HG02588 (cell line): Measurements from ENCODE around the gene POP4.

Experiments used
- ATAC-seq: cut with Tn5 transposase; IDR thresholded peaks from one replicate; pipeline ENCODE4 v1.9.1; 2021; ENCODE audit warnings: mild to moderate bottlenecking, moderate library complexity; ENCODE audit not compliant: unreplicated experiment

POP4 gene

DNA sequence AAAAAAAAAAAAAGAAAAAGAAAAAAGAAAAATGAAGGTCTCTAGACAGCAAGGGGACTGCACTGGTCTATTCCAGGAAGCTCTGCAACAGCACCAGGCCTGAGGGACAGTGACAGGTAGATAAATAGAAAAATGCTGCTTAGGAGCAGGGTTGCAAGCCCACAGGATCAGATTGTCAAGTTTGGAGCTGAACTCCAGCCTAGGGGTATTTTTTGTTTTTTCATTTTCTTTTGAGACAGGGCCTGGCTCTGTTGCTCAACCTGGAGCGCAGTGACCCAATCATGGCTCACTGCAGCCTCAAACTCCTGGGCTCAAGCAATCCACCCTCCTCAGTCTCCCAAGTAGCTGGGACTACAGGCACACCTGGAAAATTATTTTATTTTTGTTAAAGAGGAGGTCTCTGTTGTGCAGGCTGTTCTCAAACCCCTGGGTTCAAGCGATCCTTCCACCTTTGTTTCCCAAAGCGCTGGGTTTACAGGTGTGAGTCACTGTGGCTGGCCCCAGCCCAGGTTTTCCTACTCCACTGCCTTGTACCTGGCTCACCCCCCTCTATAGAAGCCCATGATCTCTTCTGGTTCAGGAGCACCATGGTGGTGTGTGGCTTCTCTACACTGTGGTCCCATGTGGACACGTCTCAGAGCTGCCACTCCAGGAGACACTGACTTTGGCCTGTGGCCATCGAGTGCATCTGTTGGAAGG lies 23.9 kb downstream of the POP4 start:
- no peak for ATAC-seq

DNA sequence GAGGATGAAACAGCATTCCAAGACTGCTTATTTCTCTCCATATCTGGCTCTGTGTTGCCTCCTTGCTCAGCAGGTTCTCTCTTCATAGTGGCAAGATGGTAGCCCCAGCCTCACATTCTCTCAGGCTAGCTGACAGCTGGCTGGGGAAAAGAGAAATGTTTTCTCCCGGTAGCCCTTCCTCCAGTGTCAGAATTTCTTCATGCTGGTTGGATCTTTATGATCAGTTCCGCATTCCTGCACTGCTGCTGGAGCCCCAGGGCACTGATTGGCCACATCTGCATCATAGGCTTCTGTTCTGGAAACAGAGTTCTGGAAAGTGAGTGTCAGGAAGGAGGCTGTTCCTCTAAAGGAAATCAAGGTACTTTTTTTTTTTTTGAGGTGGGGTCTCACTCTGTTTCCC lies 24.6 kb downstream of the POP4 start:
- no peak for ATAC-seq

DNA sequence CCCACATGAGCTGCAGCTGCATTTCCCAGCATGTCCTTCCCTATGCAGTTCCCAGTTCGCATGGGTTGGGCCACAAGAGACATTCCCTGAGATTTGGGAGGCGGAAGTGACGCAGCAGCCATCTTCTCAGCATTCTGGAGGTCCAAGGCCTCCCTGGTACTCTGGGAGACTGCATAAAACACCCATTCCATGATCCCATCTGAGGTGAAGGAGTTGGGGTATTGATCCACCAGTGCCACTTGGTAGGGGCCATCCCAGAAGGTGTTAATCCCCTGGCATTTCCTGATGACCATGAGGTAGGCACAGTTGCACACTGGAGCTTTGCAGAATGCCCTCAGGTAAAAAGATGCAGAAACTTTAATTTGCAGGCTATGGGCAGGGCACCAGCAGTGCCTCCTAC lies 25.4 kb downstream of the POP4 start:
- no peak for ATAC-seq

DNA sequence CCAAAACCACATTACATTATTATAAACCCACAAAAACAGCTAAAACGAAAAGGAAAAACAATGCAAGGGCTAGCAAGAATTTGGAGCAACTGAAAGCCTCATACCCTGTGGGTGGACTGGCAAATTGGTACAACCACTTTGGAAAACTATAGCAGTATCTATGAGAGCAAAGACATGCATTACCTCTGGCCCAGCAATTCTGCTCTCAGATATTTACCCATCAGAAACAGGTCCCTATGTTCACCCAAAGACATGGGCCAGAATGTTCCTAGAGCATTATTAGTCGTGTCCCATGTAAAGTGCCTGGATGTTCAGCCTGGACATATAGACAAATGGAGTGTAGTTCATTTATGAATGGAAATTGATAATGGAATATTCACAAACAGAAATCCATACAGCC lies 27.9 kb downstream of the POP4 start:
- ATAC-seq, result no peak

DNA sequence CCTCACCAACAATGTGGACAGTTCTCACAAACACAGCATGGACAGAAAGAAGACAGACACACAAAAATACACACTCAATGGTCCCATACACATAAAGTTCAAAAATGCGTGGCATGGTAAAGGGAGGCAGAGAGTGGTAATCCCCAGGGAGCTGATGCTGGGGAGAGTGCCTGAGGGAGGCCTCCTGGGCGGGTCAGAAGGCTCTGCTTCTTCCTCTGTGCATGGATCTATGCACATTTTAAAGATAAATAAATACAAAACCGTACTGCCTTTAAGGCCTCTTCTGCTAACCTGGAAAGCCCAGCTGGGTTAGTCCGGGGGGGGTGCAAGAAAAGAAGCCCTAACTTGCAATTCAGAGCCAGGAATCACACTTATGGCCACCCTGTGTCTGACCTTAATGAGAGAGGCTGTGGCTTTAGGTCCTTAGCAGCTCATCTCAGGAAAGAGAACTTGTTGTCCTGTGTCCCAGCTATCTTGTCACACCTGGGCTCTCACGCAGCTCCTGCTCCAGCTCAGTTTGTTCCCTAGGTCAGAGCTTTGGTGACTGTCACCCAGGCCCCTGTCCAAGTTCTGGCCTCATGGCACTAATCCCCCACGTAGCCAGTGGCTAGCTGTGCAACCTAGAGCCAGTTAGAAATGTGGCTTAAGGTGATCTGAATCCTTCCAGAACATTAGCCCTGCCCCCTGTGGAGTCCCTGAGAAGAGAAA lies 28.5 kb downstream of the POP4 start:
- no peak for ATAC-seq

DNA sequence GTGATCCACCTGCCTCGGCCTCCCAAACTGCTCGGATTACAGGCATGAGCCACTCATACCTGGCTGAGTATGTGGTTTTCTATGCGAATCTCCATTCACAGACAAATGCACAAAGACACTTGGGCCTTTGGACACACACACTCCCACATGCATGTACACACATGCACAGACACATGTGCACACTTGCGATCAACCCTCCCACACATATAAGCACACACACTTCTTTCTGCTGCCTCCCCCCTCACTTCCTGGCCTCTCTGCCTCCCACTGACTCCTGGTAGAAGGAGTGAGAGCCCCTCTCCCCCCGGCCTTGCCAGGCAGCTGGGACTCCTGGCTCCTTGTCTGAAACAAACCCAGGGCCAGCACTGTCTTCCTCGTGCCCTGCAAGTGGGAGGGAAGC lies 29.9 kb downstream of the POP4 start:
- no peak for ATAC-seq

DNA sequence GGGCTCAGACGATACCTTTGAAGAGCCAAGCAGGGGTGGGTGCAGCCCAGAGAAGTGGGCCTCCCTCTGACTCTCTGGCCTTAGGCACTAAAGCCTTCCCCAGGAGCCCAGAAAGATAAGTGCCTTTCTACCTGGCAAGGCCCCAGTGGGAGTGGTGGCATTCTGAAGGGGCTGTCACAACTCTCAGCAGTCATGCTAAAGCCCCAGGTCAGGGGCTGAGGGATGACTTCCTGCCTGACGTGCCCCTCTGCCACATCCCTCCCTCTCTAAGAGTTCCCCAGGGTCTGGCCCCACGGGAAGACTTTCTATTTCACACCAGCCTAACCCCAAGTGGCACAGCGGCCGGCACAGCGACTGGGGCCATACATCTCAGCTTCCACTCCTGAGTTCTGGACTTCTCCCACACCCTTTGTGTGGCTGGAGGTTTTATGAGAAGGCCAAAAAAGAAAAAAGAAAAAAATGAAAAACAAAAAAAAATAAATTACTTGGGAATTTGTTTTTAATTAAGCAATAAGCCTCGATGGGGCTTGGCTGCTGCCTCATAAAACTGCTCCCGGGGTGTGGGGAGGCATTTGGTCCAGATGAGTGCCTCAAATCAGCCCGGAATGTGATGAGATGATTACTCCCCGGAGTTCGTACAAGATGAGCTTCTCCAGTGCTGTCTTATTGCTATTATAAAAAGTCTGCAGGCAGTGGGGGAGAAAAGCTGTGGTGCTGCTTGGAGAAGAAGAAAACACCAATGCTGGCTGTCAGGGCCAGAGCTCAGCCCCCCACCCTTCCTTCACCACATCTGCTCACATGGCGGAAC lies 30.7 kb downstream of the POP4 start:
- ATAC-seq, result no peak

DNA sequence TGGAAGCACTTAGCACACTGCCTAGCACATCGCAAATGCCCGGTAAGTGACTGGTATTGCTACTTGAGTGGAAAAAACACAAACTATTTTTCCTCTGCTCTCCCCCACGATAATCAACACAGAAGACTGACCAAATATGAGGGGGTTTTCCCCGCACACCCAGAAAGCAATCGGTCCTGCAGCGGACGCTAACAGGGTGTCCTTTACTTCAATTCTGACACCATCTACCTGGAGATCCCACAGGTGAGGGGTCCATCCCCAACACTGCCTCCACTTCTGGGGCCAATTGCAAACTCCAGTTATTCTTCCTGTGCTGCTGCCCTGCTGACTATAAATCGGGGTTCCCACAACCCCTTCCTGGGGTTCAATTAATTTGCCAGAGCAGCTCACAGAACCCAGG lies 33.0 kb downstream of the POP4 start:
- no peak for ATAC-seq

DNA sequence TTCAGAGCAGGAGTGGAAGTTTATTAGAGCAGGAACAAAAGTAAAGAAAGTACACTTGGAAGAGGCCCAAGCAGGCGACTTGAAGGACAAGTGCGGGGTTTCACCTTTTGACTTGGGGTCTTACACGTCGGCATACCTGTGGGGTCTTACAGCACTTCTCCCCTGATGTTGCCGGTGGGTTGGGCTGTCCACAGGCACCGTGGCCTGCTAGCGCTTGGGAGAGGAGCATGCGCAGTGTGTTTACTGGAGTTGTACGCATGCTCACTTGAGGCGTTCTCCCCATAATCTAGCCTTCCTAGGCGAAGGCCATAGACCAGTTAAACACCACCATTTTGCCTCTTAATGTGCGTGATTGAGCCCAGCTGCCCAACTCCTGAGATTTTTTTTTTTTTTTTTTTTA lies 34.1 kb downstream of the POP4 start:
- no peak for ATAC-seq

DNA sequence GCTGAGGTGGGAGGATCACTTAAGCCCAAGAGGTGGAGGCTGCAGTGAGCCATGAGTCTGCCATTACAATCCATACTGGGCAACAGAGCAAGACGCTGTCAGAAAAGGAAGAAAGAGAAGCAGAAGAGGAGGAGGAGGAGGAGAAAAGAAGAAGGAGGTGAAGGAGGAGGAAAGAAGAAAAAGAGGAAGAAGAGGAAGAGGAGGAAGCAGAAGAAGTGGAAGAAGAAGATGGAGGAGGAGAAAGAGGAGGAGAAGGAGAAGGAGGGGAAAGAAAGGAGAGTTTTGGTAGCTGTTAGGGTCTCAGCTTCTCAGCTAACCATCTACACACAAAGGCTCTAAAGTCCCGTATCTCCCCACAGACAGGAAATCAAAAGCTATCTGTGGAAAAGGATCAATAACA lies 35.5 kb downstream of the POP4 start:
- ATAC-seq, result no peak

DNA sequence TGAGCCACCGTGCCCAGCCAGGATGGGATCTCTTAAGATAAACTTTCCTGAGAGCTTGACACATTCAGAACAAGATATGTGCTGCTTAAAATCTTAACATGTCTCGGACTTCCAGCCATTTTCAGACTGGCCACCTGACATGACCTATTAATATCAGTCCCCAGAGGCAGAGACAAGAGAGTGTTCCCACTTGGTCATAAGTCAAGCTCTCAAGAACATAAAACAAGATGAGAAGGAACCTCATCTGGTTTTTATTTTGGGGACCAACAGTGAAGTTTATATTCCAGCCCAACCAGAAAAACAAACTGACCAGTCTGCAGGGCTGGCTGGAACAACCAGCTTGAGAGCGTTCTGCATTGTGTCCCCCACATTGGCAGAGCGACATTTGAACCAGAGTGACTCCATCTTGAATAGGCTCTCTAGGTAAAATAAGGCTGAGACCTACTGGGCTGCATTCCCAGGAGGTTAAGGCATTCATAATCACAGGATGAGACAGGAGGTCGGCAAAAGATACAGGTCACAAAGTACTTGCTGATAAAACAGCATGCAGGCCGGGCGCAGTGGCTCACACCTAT lies 37.4 kb downstream of the POP4 start:
- ATAC-seq, result no peak

DNA sequence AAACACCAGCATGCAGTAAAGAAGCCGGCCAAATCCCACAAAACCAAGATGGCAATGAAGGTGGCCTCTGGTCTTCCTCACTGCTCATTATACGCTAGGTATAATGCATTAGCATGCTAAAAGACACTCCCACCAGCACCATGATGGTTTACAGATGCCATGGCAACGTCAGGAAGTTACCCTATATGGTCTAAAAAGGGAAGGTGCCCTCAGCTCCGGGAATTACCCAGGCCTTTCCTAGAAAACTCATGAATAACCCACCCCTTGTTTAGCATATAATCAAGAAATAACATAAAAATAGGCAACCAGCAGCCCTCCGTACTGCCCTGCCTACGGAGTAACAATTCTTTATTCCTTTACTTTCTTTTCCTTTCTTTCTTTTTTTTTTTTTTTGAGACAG lies 38.1 kb downstream of the POP4 start:
- ATAC-seq, result no peak

DNA sequence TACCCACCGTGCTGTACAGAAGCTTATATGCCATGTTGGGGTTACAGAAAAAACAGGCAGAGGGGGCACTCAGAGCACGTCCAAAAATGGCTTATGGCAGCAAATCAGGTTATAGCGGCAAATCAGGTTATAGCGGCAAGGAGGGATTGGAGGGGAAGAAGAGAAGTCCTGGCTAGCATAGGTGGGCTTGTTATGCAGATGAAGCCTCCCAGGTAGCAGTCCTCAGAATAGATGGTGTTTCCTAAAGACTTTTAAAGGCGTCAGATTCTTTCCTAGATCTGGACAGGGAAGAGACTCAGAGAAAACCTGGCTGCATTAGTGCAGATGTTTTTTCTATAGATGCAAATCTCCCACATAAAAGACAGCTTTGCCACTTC lies 39.4 kb downstream of the POP4 start:
- no peak for ATAC-seq

DNA sequence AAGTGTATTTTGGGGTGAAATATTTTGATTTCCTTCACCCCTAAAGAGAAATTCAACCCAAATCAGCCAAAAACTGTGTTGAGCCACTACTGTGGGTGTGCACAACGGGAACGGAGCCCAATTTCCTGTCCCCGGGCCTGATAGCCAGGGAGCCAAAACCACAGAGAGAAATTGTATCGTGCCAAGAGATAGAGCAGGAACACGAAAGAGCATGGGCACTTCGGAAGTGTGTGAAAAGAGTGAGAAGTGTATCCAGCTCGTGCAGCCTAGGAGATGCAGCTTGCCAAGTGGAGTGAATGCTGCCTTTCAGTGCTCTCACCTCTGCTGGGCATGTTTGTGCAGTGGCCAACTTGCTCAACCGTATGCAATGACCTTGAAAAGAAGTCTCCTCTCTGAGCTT lies 39.8 kb downstream of the POP4 start:
- no peak for ATAC-seq

DNA sequence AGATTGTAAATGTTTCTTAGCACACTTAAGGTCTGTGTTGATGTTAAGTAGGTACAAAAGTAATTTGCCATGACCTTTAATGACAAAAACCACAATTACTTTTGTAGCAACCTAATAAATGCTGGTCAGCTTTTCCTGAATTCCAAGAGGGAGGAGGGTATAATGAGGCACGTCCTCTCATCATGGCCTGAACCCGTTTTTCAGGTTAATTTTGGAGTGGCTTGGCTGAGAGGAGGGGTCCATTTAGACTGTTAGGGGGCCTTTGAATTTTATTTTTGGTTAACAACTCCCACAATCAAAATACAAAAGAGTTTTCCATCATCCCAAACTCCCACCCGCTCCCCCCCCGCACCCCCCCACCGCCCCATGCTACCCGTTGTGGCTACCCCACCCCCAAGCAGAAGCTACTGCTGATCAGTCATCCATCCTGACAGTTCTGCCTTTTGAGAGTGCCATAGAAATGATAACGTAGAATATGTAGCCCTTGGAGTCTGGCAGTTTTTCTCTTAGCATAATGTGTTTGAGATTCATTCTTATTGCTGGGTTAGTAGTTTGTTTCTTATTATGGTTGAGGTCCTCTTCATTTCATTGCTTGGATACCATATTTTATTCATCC lies 44.8 kb downstream of the POP4 start:
- ATAC-seq, result no peak

DNA sequence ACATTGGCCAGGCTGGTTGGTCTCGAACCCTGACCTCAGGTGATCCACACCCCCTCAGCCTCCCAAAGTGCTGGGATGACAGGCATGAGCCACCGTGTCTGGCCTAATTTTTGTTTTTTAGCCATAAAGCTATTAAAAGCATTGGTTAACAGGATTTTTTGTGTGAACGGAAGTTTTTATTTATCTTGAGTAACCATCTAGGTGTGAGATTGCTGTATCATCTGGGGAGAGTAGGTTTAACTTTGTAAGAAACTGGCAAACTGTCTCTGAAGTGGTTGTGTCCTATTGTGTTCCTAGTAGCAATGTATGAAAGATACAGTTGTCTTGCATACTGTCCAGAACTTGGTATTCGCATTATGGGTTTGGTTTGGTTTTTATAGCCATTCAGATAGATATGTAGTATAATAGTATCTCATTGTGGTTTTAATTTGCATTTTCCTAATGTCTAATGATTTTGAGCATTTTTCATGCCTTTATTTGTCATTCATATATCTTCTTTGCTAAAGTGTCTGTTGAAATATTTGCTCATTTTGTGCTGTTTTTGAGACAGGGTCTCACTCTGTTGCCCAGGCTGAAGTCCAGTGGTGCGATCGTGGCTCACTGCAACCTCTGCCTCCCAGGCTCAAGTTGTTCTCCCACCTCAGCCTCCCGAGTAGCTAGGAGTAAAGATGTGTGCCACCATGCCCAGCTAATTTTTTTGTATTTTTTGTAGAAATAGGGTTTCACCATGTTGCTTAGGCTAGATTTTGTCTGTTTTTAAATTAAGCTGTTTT lies 45.7 kb downstream of the POP4 start:
- ATAC-seq, result no peak

DNA sequence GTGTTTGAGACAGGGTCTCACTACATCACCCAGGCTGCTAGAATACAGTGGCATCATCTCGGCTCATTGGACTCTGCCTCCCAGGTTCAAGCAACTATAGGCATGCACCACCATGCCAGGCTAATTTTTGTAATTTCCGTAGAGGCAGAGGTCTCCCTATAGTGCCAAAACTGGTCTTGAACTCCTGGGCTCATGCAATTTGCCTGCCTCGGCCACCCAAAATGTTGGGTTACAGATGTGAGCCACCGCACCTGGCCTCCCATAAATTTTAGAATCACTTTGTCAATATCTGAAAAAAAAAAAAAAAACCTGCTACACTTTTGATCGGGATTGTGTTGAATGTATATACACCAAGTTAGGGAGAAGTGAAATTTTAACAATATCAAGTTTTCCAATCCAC lies 47.3 kb downstream of the POP4 start:
- no peak for ATAC-seq

DNA sequence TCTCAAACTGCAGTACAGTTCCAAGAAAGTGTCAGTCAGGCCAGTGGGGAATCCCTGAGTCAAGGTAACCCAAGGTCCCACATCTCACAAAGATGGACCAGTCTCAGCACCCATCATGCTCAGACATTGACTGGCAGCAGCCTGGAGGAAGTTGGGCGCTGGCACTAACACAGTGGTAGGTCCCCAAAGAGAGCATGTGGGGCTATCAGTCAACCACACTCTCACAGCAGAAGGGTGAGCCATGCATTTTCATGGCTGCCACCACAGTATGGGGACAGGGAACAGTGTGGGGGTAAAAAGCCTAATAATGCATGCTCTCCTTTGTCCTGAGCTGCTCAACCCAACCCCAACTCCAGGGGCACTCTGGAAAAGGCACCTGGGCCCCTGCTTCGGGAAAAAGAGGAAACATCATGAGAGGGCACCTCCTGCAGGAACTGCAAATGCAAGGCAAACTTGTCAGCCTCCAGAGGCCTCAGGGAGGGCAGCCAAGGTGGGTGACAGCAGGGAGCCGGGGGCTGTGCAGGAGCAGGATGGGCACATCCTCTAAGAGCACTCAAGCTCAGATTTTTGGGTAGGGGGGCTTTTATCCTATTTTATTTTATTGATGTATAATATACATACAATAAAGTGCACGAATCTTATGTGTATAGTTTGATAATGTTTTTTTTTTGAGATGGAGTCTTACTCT lies 49.7 kb downstream of the POP4 start:
- ATAC-seq, result no peak

DNA sequence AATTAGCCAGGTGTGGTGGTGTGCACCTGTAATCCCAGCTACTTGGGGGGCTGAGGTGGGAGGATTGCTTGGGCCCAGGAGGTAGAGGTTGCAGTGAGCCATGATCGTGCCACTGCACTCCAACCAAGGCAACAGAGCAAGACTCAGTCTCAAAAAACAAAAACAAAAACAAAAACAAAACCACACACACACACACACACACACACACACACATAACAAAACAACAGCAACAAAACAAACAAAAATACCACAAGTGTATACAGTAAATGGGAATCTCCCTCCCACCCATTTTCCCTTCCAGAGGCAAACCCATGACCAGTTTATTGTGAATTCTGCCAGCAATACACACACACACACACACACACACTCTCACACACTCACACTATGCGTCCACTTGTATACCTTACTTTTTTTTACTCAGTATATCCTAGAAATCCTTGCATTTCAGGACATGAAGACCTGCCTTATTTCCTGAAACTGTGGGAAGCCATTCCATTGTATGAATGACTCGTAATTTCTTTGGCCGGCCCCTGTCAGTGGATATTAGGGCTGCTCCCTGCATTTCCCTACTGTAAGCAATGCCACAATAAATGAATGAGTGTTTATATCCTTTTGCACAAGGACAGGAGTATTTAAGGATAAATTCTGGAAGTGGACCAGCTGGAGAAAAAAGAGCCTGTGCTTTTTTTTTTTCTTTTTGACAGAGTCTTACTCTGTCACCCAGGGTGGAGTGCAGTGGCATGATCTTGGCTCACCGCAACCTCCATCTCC lies 52.3 kb downstream of the POP4 start:
- no peak for ATAC-seq
